ENCODE results near the gene OR4C5.
"Not testable (repeated sequence)": the region's sequence is repeated elsewhere in the genome, so short reads cannot be mapped to it uniquely, and the experiment has no call there.

Gene OR4C5

DNA sequence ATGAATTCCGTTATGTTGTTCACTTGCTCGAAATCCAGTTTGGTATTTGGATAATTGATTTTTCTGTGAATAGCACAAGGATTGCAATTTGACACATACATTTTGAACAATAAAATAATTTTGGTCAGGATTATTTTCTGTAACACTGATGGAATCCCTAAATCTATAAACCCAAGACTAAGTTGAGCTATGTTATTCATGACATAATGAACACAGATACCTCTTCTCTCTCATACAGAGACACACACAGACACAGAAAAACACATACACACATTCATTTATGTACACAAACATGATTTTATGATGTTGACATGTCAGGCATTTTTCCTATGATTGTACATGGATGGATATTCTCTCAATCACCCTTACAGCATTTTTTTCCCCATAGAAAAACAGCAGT is at the start of gene OR4C5:
TSS of gene OR4C5 (minus strand) at position 101 of the 400 bp plus-strand sequence. CDS start at position 101, 0 bp downstream.
- no peak within 1 kb of the TSS for H3K4me3 Mint-ChIP-seq
- H3K9me3 Mint-ChIP-seq = no peaks in the 10 kb centered on the region
- H3K27ac Mint-ChIP-seq = no peak within 1 kb of the TSS
- H3K36me3 Mint-ChIP-seq = no peaks in the 10 kb centered on the region
- no peaks in the 10 kb centered on the region for H3K4me1 Mint-ChIP-seq
- H3K27me3 Mint-ChIP-seq = no peaks in the 10 kb centered on the region

DNA sequence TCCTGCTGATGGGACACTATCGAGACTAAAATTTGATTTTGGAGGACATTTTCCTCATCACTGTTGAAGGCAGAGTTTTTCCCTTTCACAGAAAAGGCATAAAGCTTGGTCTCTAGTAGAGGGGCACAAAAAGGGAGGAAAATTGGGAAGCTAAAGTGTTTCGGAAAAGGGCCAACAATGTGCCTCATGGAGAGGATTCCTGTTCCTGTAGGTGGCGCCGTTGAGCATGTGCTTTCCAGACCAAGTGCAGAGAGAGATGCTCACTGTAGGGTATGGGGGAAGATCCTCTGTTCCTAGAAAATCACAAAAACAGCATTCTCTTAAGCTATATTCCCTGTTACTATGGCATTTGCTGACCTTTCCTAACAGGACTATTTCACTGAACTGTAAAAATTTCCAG is 18.4 kb upstream of the OR4C5 start:
- H3K9me3 Mint-ChIP-seq = peaks cover 7% of the 10 kb centered on the region
- H3K27me3 Mint-ChIP-seq = peaks cover 5% of the 10 kb centered on the region
- no peak overlapping the region for H3K4me3 Mint-ChIP-seq
- H3K27ac Mint-ChIP-seq = no peak overlapping the region
- H3K4me1 Mint-ChIP-seq = no peaks in the 10 kb centered on the region
- no peaks in the 10 kb centered on the region for H3K36me3 Mint-ChIP-seq

DNA sequence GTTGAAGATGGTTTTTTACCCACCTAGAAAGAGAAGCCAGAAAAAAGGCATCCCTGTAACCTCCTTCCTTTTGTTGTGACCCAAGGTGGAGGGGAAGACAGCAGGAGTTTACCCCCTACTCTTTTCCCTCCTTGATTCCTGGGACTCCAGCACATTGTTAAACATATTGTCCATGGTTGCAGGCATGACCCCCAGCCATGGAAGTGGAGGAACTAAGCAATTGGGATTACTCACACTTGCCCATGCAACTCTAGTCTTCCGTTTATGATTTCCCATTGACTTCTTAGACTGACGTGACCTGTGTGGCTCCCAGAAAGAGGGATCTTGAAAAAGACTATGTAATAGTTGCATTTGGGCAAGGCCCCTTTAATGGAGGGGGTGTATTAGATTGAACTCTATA is 17.9 kb upstream of the OR4C5 start:
- H3K4me3 Mint-ChIP-seq, H3K9me3 Mint-ChIP-seq, H3K4me1 Mint-ChIP-seq, H3K27me3 Mint-ChIP-seq, H3K36me3 Mint-ChIP-seq, H3K27ac Mint-ChIP-seq: not testable (repeated sequence)

DNA sequence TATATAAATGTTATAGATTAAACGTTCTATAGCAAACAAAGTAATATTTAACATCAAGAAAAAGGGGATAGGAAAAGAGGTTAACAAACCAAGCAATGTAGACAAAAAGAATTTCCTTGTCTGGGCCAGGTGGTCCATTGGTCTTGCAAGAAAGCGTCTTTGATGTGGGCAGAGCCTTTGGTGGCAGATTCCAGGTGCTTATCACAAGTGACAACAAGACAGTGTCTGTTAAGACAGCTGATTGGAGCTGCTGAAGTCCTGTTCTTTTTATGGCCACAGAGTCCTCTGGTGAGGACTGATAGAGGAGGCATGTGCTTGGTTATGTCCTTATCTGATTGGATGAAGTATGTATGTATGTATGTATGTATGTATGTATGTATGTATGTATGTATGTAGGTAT is 5.0 kb downstream of the OR4C5 start:
- H3K27ac Mint-ChIP-seq = not testable (repeated sequence)

DNA sequence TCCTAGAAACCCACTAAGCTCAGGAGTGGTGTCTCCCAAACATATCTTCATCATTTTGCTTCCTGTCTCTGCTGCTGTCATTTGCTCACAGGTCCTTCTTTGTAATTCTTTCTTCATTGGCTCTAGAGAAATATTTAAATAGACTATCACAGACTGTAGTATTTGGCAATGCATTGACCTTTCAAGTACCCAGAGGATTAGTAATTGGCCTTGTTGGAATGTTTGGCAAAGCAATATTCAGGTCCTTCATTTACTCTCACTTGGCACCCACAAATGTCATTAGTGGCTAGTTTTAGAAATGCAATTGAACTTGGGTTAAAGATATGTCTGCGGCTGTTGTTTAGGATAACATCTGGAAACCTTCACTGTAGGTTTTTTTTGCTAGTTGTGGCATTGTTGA is 11.6 kb downstream of the OR4C5 start:
- Mint-ChIP-seq H3K27ac (no peak overlapping the region), H3K36me3 (peaks cover 2% of the 10 kb centered on the region), H3K9me3 (peaks cover 15% of the 10 kb centered on the region), H3K4me1 (no peaks in the 10 kb centered on the region), H3K27me3 (peaks cover 1% of the 10 kb centered on the region), H3K4me3 (no peak overlapping the region)

More for the DNA sequence above, 5.0 kb downstream of the OR4C5 start:
- not testable (repeated sequence) for H3K36me3 Mint-ChIP-seq, H3K4me3 Mint-ChIP-seq, H3K4me1 Mint-ChIP-seq, H3K27me3 Mint-ChIP-seq
- peaks cover 26% of the 10 kb centered on the region for H3K9me3 Mint-ChIP-seq

DNA sequence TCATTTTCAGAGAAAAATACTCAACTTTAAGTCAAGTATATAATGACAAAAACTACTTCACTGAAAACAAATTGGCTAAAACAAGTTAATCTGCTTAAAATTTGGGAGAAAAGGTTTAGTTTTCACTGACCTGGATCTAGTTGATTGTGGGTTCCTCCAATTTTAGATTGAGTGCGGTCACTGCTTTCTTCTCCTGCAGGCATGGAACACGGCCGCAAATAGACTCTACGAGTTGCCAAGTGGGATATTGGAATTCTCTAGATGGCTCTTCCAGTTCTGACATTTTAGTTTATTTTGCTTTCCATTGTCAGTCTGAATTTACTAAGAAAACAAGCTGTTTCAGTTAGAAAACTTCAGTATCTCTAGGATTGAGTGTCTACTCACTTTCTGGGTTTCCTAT is 12.3 kb downstream of the OR4C5 start:
- no peak overlapping the region for H3K27ac Mint-ChIP-seq
- no peaks in the 10 kb centered on the region for H3K36me3 Mint-ChIP-seq
- no peaks in the 10 kb centered on the region for H3K4me1 Mint-ChIP-seq
- no peak overlapping the region for H3K4me3 Mint-ChIP-seq
- peaks cover 13% of the 10 kb centered on the region for H3K9me3 Mint-ChIP-seq
- peaks cover 1% of the 10 kb centered on the region for H3K27me3 Mint-ChIP-seq

DNA sequence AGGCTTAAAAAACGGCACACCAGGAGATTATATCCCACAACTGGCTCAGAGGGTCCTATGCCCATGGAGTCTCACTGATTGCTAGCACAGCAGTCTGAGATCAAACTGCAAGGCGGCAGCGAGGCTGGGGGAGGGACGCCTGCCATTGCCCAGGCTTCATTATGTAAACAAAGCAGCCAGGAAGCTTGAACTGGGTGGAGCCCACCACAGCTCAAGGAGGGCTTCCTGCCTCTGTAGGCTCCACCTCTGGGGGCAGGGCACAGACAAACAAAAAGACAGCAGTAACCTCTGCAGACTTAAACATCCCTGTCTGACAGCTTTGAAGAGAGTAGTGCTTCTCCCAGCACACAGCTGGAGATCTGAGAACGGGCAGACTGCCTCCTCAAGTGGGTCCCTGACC is 20.0 kb downstream of the OR4C5 start:
- H3K27me3 Mint-ChIP-seq, H3K27ac Mint-ChIP-seq: not testable (repeated sequence)
- peaks cover 33% of the 10 kb centered on the region for H3K4me1 Mint-ChIP-seq
- peaks cover 21% of the 10 kb centered on the region for H3K36me3 Mint-ChIP-seq
- peaks cover 20% of the 10 kb centered on the region for H3K9me3 Mint-ChIP-seq
- peak overlapping the region; percentile 44 for H3K4me3 Mint-ChIP-seq

DNA sequence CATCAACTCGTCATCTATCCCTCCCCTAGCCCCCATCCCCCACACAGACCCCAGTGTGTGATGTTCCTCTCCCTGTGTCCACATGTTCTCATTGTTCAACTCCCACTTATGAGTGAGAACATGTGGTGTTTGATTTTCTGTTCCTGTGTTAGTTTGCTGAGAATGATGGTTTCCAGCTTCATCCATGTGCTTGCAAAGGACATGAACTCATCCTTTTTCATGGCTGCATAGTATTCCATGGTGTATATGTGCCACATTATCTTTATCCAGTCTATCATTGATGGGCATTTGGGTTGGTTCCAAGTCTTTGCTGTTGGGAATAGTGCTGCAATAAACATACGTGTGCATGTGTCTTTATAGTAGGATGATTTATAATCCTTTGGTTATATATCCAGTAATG is 23.8 kb downstream of the OR4C5 start:
- H3K27ac Mint-ChIP-seq, H3K27me3 Mint-ChIP-seq: not testable (repeated sequence)
- peaks cover 39% of the 10 kb centered on the region for H3K4me1 Mint-ChIP-seq

DNA sequence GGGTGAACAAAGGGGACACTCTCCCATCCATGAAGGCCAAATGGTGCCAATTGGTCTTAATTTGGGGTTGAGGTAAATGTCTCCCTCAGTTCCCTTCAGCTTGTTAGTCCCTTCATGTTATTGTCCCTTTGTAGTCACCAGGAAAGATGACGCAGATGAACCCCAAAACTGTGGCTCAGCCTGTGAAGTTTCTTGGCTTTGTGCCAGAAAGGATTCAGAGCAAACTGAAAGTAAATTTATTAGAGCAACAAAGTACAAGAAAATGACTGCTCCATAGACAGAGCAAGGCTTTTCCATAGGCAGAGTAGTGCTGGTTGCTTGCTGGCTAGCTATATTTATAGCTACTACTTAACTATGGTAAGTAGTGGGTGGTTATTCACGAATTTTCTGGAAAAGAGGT is 24.8 kb downstream of the OR4C5 start:
- Mint-ChIP-seq H3K27ac (no peak overlapping the region), H3K36me3 (peaks cover 5% of the 10 kb centered on the region), H3K27me3 (no peaks in the 10 kb centered on the region), H3K9me3 (peaks cover 9% of the 10 kb centered on the region), H3K4me1 (peaks cover 29% of the 10 kb centered on the region), H3K4me3 (peak overlapping the region; percentile 49)

More for the DNA sequence above, 23.8 kb downstream of the OR4C5 start:
- H3K4me3 Mint-ChIP-seq, H3K9me3 Mint-ChIP-seq: not testable (repeated sequence)
- peaks cover 10% of the 10 kb centered on the region for H3K36me3 Mint-ChIP-seq

DNA sequence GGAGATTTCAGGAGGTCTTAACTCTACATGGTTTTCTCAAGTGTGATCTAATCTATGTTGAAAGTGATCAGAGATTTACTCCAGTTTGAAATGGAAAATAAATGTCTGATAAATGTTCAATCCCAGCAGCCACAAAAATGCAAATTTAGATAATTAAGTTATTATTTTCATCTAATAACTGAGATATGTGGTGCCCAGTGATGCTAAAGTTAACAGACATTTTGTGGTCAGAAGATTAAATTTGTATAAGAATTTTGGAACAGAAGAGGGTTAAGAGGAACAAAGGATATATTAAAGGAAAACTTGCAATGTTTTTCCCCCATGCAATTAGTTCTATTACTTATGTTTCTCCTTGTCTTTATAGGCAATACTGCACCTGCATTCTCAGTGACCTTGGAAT is 41.6 kb downstream of the OR4C5 start, which contains the start of gene OR4C3:
TSS of gene OR4C3 (plus strand) at position 301 of the 400 bp plus-strand sequence. CDS start 102 bp downstream, outside the sequence.
- H3K27me3 Mint-ChIP-seq, H3K4me1 Mint-ChIP-seq, H3K9me3 Mint-ChIP-seq, H3K36me3 Mint-ChIP-seq, H3K4me3 Mint-ChIP-seq, H3K27ac Mint-ChIP-seq: not testable (repeated sequence)

DNA sequence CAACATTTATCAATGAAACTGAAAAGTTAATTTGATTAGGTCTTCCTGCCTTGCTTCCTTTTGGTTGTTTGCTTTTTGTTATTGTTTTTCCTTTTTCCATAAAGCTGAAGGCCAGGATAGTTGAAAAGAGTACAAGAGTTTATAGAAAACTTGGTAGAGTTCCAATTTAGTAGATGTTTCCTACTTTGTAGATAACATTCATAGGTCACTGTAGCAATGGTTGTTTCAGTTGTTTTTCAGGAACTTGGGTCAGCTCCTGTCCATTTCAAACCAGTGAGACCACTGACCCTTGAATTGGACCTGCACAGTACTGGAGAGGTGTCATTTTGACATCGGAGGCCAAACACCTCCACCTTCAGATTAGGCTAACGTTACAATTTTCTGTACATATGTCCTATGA is 46.5 kb downstream of the OR4C5 start:
- not testable (repeated sequence) for H3K4me3 Mint-ChIP-seq, H3K27ac Mint-ChIP-seq, H3K27me3 Mint-ChIP-seq, H3K4me1 Mint-ChIP-seq, H3K36me3 Mint-ChIP-seq, H3K9me3 Mint-ChIP-seq

All from activated naive CD4-positive, alpha-beta T cell treated with anti-CD3 and anti-CD28 coated beads, Interleukin-2, amount 50 U/mL, for 24 hours (primary cell).